SK-N-SH (cell line): Measurements from ENCODE around the gene MAGEF1. TPM values are rescaled to one million over a fixed set of nuclear protein-coding genes. Genes with fewer than 3 reads are reported as not detected.

ENCODE experiments used
- CTCF ChIA-PET: fragments of 300-600, 350-600 bp; formaldehyde crosslinking; extraction: SDS; loops from one replicate; lab custom pipeline; 2021; lab: Yijun Ruan, JAX
- POLR2A ChIA-PET: fragments of 350-600 bp; sonication (Branson Sonifier 250); formaldehyde crosslinking; extraction: SDS; loops from one replicate; lab custom pipeline; 2020; ENCODE audit warnings: antibody characterized with exemption, inconsistent platforms; lab: Yijun Ruan, JAX
- DNase-seq: peaks from one replicate; pipeline ENCODE4 v3.0.0; 2012
- H2AFZ ChIP-seq: fragments of 200-600 bp; sonication (generic); 2 replicates; pipeline ENCODE4 v1.8.1; 2016; ENCODE audit warnings: antibody characterized with exemption, mild to moderate bottlenecking, low read depth
- H3F3A ChIP-seq: fragments of 200-600 bp; sonication (generic); replicated peaks from 2 replicates; pipeline ENCODE3; 2016; ENCODE audit warnings: antibody characterized with exemption, mild to moderate bottlenecking; ENCODE audit not compliant: insufficient read depth
- H3K27ac ChIP-seq, 2 experiments: fragments of 200-500 bp in 1 of 2; fragments of 200-600 bp in 1 of 2; sonication (Bioruptor generic) in 1 of 2; sonication (generic), shearing (Covaris generic) in 1 of 2; 2 replicates each; pipeline versions ENCODE4 v1.5.1 to v1.6.1; 2014 to 2016; ENCODE audit warnings: low read depth in 2 of 2, inconsistent platforms in 1 of 2, low read length in 1 of 2, mild to moderate bottlenecking in 1 of 2, mixed read lengths in 1 of 2
- H3K27me3 ChIP-seq: fragments of 200-600 bp; sonication (generic), shearing (Covaris generic); 2 replicates; pipeline ENCODE4 v1.6.1; 2016; ENCODE audit warnings: mixed run types; ENCODE audit not compliant: insufficient read depth
- H3K36me3 ChIP-seq, 2 experiments: fragments of 200-500 bp in 1 of 2; fragments of 200-600 bp in 1 of 2; sonication (Bioruptor generic) in 1 of 2; sonication (generic) in 1 of 2; replicated peaks in 1 of 2; 2 replicates each; pipeline versions ENCODE3 to v1.5.1; 2014 to 2016; ENCODE audit warnings: low read length in 1 of 2, mild to moderate bottlenecking in 1 of 2; ENCODE audit not compliant: insufficient read depth in 2 of 2, control insufficient read depth in 1 of 2
- H3K4me1 ChIP-seq, 2 experiments: fragments of 200-500 bp in 1 of 2; fragments of 200-600 bp in 1 of 2; sonication (Bioruptor generic) in 1 of 2; sonication (generic), shearing (Covaris generic) in 1 of 2; 2 replicates each; pipeline versions ENCODE4 v1.5.1 to v1.6.1; 2014 to 2016; ENCODE audit warnings: low read depth in 1 of 2, low read length in 1 of 2, mixed run types in 1 of 2; ENCODE audit not compliant: insufficient read depth in 2 of 2, control insufficient read depth in 1 of 2
- H3K4me2 ChIP-seq: fragments of 200-600 bp; sonication (generic), shearing (Covaris generic); 2 replicates; pipeline ENCODE4 v1.6.1; 2017; ENCODE audit warnings: mixed run types
- H3K4me3 ChIP-seq, 2 experiments: fragments of 200-500 bp in 1 of 2; fragments of 200-600 bp in 1 of 2; sonication (Bioruptor generic) in 1 of 2; sonication (generic), shearing (Covaris generic) in 1 of 2; 2 replicates each; pipeline versions ENCODE4 v1.5.1 to v1.8.1; 2014 to 2016; ENCODE audit warnings: low read depth in 2 of 2, inconsistent platforms in 1 of 2, low read length in 1 of 2, mild to moderate bottlenecking in 1 of 2, mixed read lengths in 1 of 2, moderate library complexity in 1 of 2
- H3K79me2 ChIP-seq: fragments of 200-600 bp; sonication (generic); 2 replicates; pipeline ENCODE4 v1.8.1; 2017; ENCODE audit warnings: mild to moderate bottlenecking; ENCODE audit not compliant: insufficient read depth
- H3K9ac ChIP-seq: fragments of 200-600 bp; sonication (generic); 2 replicates; pipeline ENCODE4 v1.6.1; 2017; ENCODE audit warnings: mixed run types
- H3K9me2 ChIP-seq: fragments of 200-600 bp; sonication (generic); 2 replicates; pipeline ENCODE4 v1.6.1; 2017; ENCODE audit warnings: mixed run types
- H3K9me3 ChIP-seq: fragments of 200-600 bp; sonication (generic); 2 replicates; pipeline ENCODE4 v1.6.1; 2017; ENCODE audit warnings: mixed run types, mild to moderate bottlenecking, moderate library complexity
- H4K20me1 ChIP-seq: fragments of 200-600 bp; sonication (generic); 2 replicates; pipeline ENCODE4 v1.6.1; 2017; ENCODE audit warnings: mild to moderate bottlenecking, mixed run types; ENCODE audit not compliant: insufficient read depth
- EZH2phosphoT487 ChIP-seq: fragments of 200-600 bp; sonication (generic); IDR thresholded peaks from 2 replicates; pipeline ENCODE4 v1.6.1; 2017; ENCODE audit warnings: low read depth, mixed run types, mild to moderate bottlenecking, antibody characterized with exemption, moderate library complexity, borderline replicate concordance
- FOXJ3 ChIP-seq: sonication (generic); formaldehyde crosslinking; IDR thresholded peaks from 2 replicates; pipeline ENCODE4 v1.5.1; 2020; ENCODE audit warnings: mild to moderate bottlenecking, missing genetic modification reagents
- GATA2 ChIP-seq: sonication (generic); formaldehyde crosslinking; IDR thresholded peaks from 2 replicates; pipeline ENCODE4 v1.5.0; 2020; ENCODE audit warnings: mild to moderate bottlenecking, missing genetic modification reagents
- MEF2A ChIP-seq: IDR thresholded peaks from 2 replicates; pipeline ENCODE4 v1.4.0; 2012; ENCODE audit warnings: low read depth, borderline replicate concordance
- RFX5 ChIP-seq: IDR thresholded peaks from 2 replicates; pipeline ENCODE4 v1.6.1; 2012; ENCODE audit warnings: mild to moderate bottlenecking, improper control_type of control experiment, low read length
- RXRA ChIP-seq: IDR thresholded peaks from 2 replicates; pipeline ENCODE4 v1.4.0; 2012; ENCODE audit warnings: low read depth, mild to moderate bottlenecking, borderline replicate concordance
- SMC3 ChIP-seq: IDR thresholded peaks from 2 replicates; pipeline ENCODE4 v1.6.1; 2012; ENCODE audit warnings: low read depth, low read length, improper control_type of control experiment
- WGBS: methylation state at CpG from one replicate; pipeline ENCODE4 v1.1.6; 2017; ENCODE audit warnings: low lambda C conversion rate; 5-methylcytosine and 5-hydroxymethylcytosine counted together
- polyA plus RNA-seq, 3 experiments: library from polyadenylated mRNA; depleted of rRNA; stranded (reverse); fragments of >200 nt; gene quantifications; 2 replicates each; pipeline ENCODE4 v1.2.3, GENCODE V29; 2012
- TF ChIP-seq, protein P1 (sequence below): IDR thresholded peaks from 2 replicates; pipeline ENCODE4 v1.4.0; 2012; ENCODE audit warnings: low read depth
- TF ChIP-seq, protein P2 (sequence below): fragments of 150-350 bp; IDR thresholded peaks from 2 replicates; pipeline ENCODE4 v1.6.1; 2016; ENCODE audit warnings: mild to moderate bottlenecking, low read depth, low read length
- TF ChIP-seq, protein P3 (sequence below): IDR thresholded peaks from 2 replicates; pipeline ENCODE4 v1.6.1; 2012; ENCODE audit warnings: mild to moderate bottlenecking, low read depth, low read length, moderate library complexity
- TF ChIP-seq, protein P4 (sequence below): IDR thresholded peaks from 2 replicates; pipeline ENCODE4; 2012
- TF ChIP-seq, protein P5 (sequence below): IDR thresholded peaks from 2 replicates; pipeline ENCODE4 v1.4.0; 2012; ENCODE audit warnings: low read depth, borderline replicate concordance
- TF ChIP-seq, protein P6 (sequence below): fragments of 150-350 bp; IDR thresholded peaks from 2 replicates; pipeline ENCODE4 v1.6.1; 2017; ENCODE audit warnings: antibody characterized with exemption, low read length, low read depth, borderline replicate concordance

The MAGEF1 gene
- polyA plus RNA-seq, 1 of the 3 experiments (the other 2 are of a cell fraction) = 45.2 TPM

DNA sequence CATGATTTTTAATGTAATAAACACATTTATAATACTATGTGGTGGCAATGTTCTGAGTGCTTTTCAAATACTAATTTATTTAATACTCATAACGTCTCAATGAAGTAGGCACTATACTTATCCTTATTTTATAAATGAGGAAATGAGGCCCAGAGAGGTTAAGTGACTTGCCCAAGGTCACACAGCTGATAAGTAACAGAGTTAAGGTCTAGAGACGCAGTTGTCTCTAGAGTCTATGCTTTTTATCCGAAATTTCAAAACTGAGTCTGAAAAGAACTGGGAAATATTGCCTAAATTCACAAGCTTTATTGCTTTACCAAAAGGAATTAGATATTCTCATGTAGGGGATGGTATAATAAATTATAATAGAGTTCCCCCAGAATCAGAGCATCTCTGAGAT lies 31.4 kb upstream of the MAGEF1 start:
- Histone ChIP-seq H3K4me3 (no peak overlapping the region), H3K36me3 (no peaks in the 10 kb centered on the region)
- DNase-seq = no peak
- TF ChIP-seq, protein P1, sequence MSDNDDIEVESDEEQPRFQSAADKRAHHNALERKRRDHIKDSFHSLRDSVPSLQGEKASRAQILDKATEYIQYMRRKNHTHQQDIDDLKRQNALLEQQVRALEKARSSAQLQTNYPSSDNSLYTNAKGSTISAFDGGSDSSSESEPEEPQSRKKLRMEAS = no peak
- TF ChIP-seq SMC3 (no peak), RFX5 (no peak), MEF2A (no peak), GATA2 (CRISPR knock-in tag) (no peak), FOXJ3 (CRISPR knock-in tag) (no peak), EZH2phosphoT487 (no peak), RXRA (no peak)
- TF ChIP-seq, protein P2, sequence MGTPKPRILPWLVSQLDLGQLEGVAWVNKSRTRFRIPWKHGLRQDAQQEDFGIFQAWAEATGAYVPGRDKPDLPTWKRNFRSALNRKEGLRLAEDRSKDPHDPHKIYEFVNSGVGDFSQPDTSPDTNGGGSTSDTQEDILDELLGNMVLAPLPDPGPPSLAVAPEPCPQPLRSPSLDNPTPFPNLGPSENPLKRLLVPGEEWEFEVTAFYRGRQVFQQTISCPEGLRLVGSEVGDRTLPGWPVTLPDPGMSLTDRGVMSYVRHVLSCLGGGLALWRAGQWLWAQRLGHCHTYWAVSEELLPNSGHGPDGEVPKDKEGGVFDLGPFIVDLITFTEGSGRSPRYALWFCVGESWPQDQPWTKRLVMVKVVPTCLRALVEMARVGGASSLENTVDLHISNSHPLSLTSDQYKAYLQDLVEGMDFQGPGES = no peak
- TF ChIP-seq, protein P3, sequence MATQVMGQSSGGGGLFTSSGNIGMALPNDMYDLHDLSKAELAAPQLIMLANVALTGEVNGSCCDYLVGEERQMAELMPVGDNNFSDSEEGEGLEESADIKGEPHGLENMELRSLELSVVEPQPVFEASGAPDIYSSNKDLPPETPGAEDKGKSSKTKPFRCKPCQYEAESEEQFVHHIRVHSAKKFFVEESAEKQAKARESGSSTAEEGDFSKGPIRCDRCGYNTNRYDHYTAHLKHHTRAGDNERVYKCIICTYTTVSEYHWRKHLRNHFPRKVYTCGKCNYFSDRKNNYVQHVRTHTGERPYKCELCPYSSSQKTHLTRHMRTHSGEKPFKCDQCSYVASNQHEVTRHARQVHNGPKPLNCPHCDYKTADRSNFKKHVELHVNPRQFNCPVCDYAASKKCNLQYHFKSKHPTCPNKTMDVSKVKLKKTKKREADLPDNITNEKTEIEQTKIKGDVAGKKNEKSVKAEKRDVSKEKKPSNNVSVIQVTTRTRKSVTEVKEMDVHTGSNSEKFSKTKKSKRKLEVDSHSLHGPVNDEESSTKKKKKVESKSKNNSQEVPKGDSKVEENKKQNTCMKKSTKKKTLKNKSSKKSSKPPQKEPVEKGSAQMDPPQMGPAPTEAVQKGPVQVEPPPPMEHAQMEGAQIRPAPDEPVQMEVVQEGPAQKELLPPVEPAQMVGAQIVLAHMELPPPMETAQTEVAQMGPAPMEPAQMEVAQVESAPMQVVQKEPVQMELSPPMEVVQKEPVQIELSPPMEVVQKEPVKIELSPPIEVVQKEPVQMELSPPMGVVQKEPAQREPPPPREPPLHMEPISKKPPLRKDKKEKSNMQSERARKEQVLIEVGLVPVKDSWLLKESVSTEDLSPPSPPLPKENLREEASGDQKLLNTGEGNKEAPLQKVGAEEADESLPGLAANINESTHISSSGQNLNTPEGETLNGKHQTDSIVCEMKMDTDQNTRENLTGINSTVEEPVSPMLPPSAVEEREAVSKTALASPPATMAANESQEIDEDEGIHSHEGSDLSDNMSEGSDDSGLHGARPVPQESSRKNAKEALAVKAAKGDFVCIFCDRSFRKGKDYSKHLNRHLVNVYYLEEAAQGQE = no peak
- TF ChIP-seq, protein P4, sequence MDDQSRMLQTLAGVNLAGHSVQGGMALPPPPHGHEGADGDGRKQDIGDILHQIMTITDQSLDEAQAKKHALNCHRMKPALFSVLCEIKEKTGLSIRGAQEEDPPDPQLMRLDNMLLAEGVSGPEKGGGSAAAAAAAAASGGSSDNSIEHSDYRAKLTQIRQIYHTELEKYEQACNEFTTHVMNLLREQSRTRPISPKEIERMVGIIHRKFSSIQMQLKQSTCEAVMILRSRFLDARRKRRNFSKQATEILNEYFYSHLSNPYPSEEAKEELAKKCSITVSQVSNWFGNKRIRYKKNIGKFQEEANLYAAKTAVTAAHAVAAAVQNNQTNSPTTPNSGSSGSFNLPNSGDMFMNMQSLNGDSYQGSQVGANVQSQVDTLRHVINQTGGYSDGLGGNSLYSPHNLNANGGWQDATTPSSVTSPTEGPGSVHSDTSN = no peak
- TF ChIP-seq, protein P5, sequence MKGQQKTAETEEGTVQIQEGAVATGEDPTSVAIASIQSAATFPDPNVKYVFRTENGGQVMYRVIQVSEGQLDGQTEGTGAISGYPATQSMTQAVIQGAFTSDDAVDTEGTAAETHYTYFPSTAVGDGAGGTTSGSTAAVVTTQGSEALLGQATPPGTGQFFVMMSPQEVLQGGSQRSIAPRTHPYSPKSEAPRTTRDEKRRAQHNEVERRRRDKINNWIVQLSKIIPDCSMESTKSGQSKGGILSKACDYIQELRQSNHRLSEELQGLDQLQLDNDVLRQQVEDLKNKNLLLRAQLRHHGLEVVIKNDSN = no peak
- TF ChIP-seq, protein P6, sequence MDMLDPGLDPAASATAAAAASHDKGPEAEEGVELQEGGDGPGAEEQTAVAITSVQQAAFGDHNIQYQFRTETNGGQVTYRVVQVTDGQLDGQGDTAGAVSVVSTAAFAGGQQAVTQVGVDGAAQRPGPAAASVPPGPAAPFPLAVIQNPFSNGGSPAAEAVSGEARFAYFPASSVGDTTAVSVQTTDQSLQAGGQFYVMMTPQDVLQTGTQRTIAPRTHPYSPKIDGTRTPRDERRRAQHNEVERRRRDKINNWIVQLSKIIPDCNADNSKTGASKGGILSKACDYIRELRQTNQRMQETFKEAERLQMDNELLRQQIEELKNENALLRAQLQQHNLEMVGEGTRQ = no peak
- TF ChIP-seq, all 33 proteins: peak for 0
- H2AFZ ChIP-seq = no peak overlapping the region
- CTCF ChIA-PET = interaction anchor here (0.9 to 3.7 kb wide), 7 partner anchors 15 to 36 kb away, joined by 3 to 27 read pairs (median 4); no protein-coding TSS in a partner anchor
- H3K79me2 ChIP-seq = no peaks in the 10 kb centered on the region
- H3K27ac ChIP-seq = peak overlapping the region in 1 of 2 experiments; percentile 72; a peak in 2 of 4 replicates
- 66% methylated on average over 3 of the region's 3 CpGs for WGBS
- no peak overlapping the region for H3K9ac ChIP-seq
- H3K4me2 ChIP-seq = no peak overlapping the region
- H3K9me3 ChIP-seq = no peaks in the 10 kb centered on the region
- no peaks in the 10 kb centered on the region for H3F3A ChIP-seq
- no peaks in the 10 kb centered on the region for H3K9me2 ChIP-seq
- no peaks in the 10 kb centered on the region for H3K27me3 ChIP-seq
- peaks cover 10 to 11% of the 10 kb centered on the region in 2 experiments; a peak in 2 of 4 replicates for H3K4me1 ChIP-seq
- POLR2A ChIA-PET = interaction anchor here (1.3 to 2.1 kb wide), 2 partner anchors 31 to 182 kb away, joined by 3 to 14 read pairs; partner anchors contain the start of gene MAGEF1
- no peaks in the 10 kb centered on the region for H4K20me1 ChIP-seq
